ENCODE data around the gene LCP2.

The LCP2 gene

GRCh38 chr5:170306381-170306831, 8.8 kb upstream of the LCP2 start:
- Histone ChIP-seq H3F3A (ENCODE audit: low read depth) (0 out of 2 replicates have a peak, but pooled peaks cover 3% of the 10 kb centered on the region), H3K27me3 (ENCODE audit: insufficient read depth, low read length, poor library complexity, severe bottlenecking) (no peaks in the 10 kb centered on the region), H3K4me2 (ENCODE audit: low read depth, low read length, poor library complexity, severe bottlenecking) (peak overlapping the region; percentile 68), H3K9ac (ENCODE audit: low read depth, low read length, poor library complexity, severe bottlenecking) (peak overlapping the region; percentile 74), H3K9me2 (replicated peaks; ENCODE audit: low read depth, low read length) (no peaks in the 10 kb centered on the region), H3K4me1 (ENCODE audit: insufficient read depth, low read length, poor library complexity, severe bottlenecking) (peaks cover 65% of the 10 kb centered on the region), H3K9me3 (ENCODE audit: insufficient read depth, low read depth, low read length) (no peaks in the 10 kb centered on the region), H3K4me3 (ENCODE audit: low read length, poor library complexity, severe bottlenecking) (peak overlapping the region; percentile 15), H4K20me1 (ENCODE audit: insufficient read depth, low read length, poor library complexity, severe bottlenecking) (no peaks in the 10 kb centered on the region), H2AFZ (ENCODE audit: low read length) (no peak overlapping the region), H3K36me3 (ENCODE audit: insufficient read depth, low read length) (no peaks in the 10 kb centered on the region), H3K79me2 (ENCODE audit: insufficient read depth, low read length) (peaks cover 12% of the 10 kb centered on the region; the same call in 1 of the 2 replicates)
- TF ChIP-seq EZH2phosphoT487 (IDR thresholded peaks at IDR 0.05; ENCODE audit: borderline replicate concordance), result no peak
- TF ChIP-seq, protein P1, sequence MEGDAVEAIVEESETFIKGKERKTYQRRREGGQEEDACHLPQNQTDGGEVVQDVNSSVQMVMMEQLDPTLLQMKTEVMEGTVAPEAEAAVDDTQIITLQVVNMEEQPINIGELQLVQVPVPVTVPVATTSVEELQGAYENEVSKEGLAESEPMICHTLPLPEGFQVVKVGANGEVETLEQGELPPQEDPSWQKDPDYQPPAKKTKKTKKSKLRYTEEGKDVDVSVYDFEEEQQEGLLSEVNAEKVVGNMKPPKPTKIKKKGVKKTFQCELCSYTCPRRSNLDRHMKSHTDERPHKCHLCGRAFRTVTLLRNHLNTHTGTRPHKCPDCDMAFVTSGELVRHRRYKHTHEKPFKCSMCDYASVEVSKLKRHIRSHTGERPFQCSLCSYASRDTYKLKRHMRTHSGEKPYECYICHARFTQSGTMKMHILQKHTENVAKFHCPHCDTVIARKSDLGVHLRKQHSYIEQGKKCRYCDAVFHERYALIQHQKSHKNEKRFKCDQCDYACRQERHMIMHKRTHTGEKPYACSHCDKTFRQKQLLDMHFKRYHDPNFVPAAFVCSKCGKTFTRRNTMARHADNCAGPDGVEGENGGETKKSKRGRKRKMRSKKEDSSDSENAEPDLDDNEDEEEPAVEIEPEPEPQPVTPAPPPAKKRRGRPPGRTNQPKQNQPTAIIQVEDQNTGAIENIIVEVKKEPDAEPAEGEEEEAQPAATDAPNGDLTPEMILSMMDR (conservative IDR thresholded peaks at IDR 0.05; ENCODE audit: low read length), result no peak

DNA sequence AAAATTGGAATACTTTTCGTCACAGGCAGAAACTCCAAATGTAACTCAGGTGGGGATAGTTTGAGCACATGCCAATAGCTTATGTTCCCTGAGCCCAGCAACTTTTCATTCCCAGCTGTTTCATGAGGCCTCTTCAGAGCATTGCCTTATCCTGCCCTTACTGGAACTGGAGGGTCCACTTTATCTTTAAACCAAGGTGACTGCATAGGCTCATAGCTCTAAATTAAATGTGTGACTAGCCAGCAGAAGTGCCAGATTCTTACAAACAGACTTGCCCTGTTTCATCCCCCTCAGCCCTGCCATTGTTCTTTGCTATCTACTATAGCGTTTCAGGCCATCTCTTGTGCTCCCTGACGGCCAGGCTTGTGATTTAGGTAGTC, 8.1 kb upstream of the LCP2 start:
- Histone ChIP-seq H3K4me2 (ENCODE audit: low read depth, low read length, poor library complexity, severe bottlenecking) (peak overlapping the region; percentile 68), H3K27me3 (ENCODE audit: insufficient read depth, low read length, poor library complexity, severe bottlenecking) (no peaks in the 10 kb centered on the region), H3K4me3 (ENCODE audit: low read length, poor library complexity, severe bottlenecking) (peak overlapping the region; percentile 15), H3K4me1 (ENCODE audit: insufficient read depth, low read length, poor library complexity, severe bottlenecking) (peaks cover 60% of the 10 kb centered on the region), H3K9me2 (replicated peaks; ENCODE audit: low read depth, low read length) (no peaks in the 10 kb centered on the region), H3K9me3 (ENCODE audit: insufficient read depth, low read depth, low read length) (no peaks in the 10 kb centered on the region), H2AFZ (ENCODE audit: low read length) (no peak overlapping the region), H3F3A (ENCODE audit: low read depth) (0 out of 2 replicates have a peak, but pooled peaks cover 3% of the 10 kb centered on the region), H4K20me1 (ENCODE audit: insufficient read depth, low read length, poor library complexity, severe bottlenecking) (no peaks in the 10 kb centered on the region), H3K79me2 (ENCODE audit: insufficient read depth, low read length) (peaks cover 15% of the 10 kb centered on the region; the same call in 1 of the 2 replicates), H3K9ac (ENCODE audit: low read depth, low read length, poor library complexity, severe bottlenecking) (peak overlapping the region; percentile 74), H3K36me3 (ENCODE audit: insufficient read depth, low read length) (no peaks in the 10 kb centered on the region)
- TF ChIP-seq, protein P1 (conservative IDR thresholded peaks at IDR 0.05; ENCODE audit: low read length), result no peak
- TF ChIP-seq EZH2phosphoT487 (IDR thresholded peaks at IDR 0.05; ENCODE audit: borderline replicate concordance), result no peak

DNA sequence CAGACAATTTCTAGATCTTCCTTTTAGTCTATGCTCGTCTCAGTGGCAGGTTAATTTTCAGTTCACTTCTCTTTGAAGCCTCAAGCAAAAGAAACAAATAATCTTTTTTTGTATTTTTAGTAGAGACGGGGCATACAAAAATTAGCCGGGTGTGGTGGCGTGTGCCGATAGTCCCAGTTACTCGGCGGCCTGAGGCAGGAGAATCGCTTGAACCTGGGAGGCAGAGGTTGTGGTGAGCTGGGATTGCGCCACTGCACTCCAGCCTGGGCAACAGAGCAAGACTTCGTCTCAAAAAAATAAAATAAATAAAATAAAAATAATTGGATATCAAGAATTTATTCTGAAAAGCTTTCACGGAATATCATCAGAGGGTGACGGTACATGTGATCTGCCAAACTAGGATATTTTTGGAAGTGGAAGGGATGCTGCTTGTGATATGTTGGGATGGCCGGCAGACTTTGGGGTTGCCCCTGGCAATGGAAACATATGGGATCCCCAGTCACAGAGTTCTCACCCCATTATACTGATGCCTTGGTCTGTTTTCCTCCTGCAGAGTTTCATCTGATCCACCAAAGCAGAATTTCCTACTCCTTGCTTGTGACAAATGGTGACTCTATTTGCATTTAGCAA, 7.6 kb upstream of the LCP2 start:
- TF ChIP-seq EZH2phosphoT487 (IDR thresholded peaks at IDR 0.05; ENCODE audit: borderline replicate concordance), result no peak
- TF ChIP-seq, protein P1 (conservative IDR thresholded peaks at IDR 0.05; ENCODE audit: low read length), result no peak
- no peaks in the 10 kb centered on the region for H3K27me3 ChIP-seq (ENCODE audit: insufficient read depth, low read length, poor library complexity, severe bottlenecking)
- peak overlapping the region; percentile 74 for H3K9ac ChIP-seq (ENCODE audit: low read depth, low read length, poor library complexity, severe bottlenecking)
- peaks cover 59% of the 10 kb centered on the region for H3K4me1 ChIP-seq (ENCODE audit: insufficient read depth, low read length, poor library complexity, severe bottlenecking)
- H3K79me2 ChIP-seq (ENCODE audit: insufficient read depth, low read length), result peaks cover 20% of the 10 kb centered on the region; the same call in 1 of the 2 replicates
- no peaks in the 10 kb centered on the region for H3K9me2 ChIP-seq (replicated peaks; ENCODE audit: low read depth, low read length)
- H4K20me1 ChIP-seq (ENCODE audit: insufficient read depth, low read length, poor library complexity, severe bottlenecking), result no peaks in the 10 kb centered on the region
- no peaks in the 10 kb centered on the region for H3K36me3 ChIP-seq (ENCODE audit: insufficient read depth, low read length)
- H3K4me3 ChIP-seq (ENCODE audit: low read length, poor library complexity, severe bottlenecking), result no peak overlapping the region
- no peak overlapping the region for H2AFZ ChIP-seq (ENCODE audit: low read length)
- 0 out of 2 replicates have a peak, but pooled peaks cover 3% of the 10 kb centered on the region for H3F3A ChIP-seq (ENCODE audit: low read depth)
- H3K9me3 ChIP-seq (ENCODE audit: insufficient read depth, low read depth, low read length), result no peaks in the 10 kb centered on the region
- no peak overlapping the region for H3K4me2 ChIP-seq (ENCODE audit: low read depth, low read length, poor library complexity, severe bottlenecking)

Data from Loucy (cell line).